NT2/D1 (cell line): ENCODE results near the gene GJA1.
"Not testable (repeated sequence)": the region's sequence is repeated elsewhere in the genome, so short reads cannot be mapped to it uniquely, and the experiment has no call there.

Experiments used
- DNase-seq: peaks from one replicate; pipeline ENCODE4 v3.0.0-alpha.2; 2011; ENCODE audit warnings: low read depth, low spot score
- H3K27me3 ChIP-seq: 2 replicates; pipeline ENCODE4 v1.6.0; 2011; ENCODE audit warnings: mild to moderate bottlenecking; ENCODE audit not compliant: insufficient read length, insufficient read depth
- H3K36me3 ChIP-seq: 2 replicates; pipeline ENCODE4 v1.6.1; 2011; ENCODE audit warnings: mild to moderate bottlenecking, low read length, mixed read lengths; ENCODE audit not compliant: insufficient read depth, insufficient read length
- H3K4me1 ChIP-seq: 2 replicates; pipeline ENCODE4 v1.5.1; 2011; ENCODE audit not compliant: insufficient read depth, insufficient read length
- H3K4me3 ChIP-seq: 2 replicates; pipeline ENCODE4 v1.5.1; 2011; ENCODE audit warnings: low read depth; ENCODE audit not compliant: insufficient read length
- H3K9ac ChIP-seq: 2 replicates; pipeline ENCODE4 v1.6.0; 2011; ENCODE audit warnings: low read depth; ENCODE audit not compliant: insufficient read length
- H3K9me3 ChIP-seq: 2 replicates; pipeline ENCODE4 v1.5.1; 2011; ENCODE audit warnings: mild to moderate bottlenecking, low read length; ENCODE audit not compliant: insufficient read depth
- SUZ12 ChIP-seq: IDR thresholded peaks from 2 replicates; pipeline ENCODE4 v1.6.1; 2011; ENCODE audit not compliant: insufficient read length, insufficient read depth; ENCODE audit errors: extremely low read depth
- YY1 ChIP-seq: IDR thresholded peaks from 2 replicates; pipeline ENCODE4 v1.6.1; 2011; ENCODE audit not compliant: insufficient read length, insufficient read depth
- ZNF274 ChIP-seq: IDR thresholded peaks from 2 replicates; pipeline ENCODE4 v1.6.1; 2011; ENCODE audit warnings: mild to moderate bottlenecking, low read depth, low read length

The GJA1 gene

GRCh38 chr6:121428872-121429756, 6.3 kb upstream of the GJA1 start:
- TF ChIP-seq YY1 (no peak), SUZ12 (no peak), ZNF274 (no peak)
- no peak for DNase-seq
- H3K4me3 ChIP-seq = no peak overlapping the region

GRCh38 chr6:121430514-121431460, 4.7 kb upstream of the GJA1 start:
- peak; percentile 54 for DNase-seq
- no peaks in the 10 kb centered on the region for H3K27me3 ChIP-seq
- no peaks in the 10 kb centered on the region for H3K36me3 ChIP-seq
- no peak overlapping the region for H3K4me3 ChIP-seq
- peak overlapping the region; percentile 12 for H3K9ac ChIP-seq
- no peak for TF ChIP-seq ZNF274
- no peak for TF ChIP-seq SUZ12
- no peak for TF ChIP-seq YY1
- H3K4me1 ChIP-seq = no peaks in the 10 kb centered on the region
- no peaks in the 10 kb centered on the region for H3K9me3 ChIP-seq

More at GRCh38 chr6:121428872-121429756, 6.3 kb upstream of the GJA1 start:
- H3K9me3 ChIP-seq = no peaks in the 10 kb centered on the region
- H3K27me3 ChIP-seq = no peaks in the 10 kb centered on the region
- H3K9ac ChIP-seq = no peak overlapping the region
- no peaks in the 10 kb centered on the region for H3K36me3 ChIP-seq
- no peaks in the 10 kb centered on the region for H3K4me1 ChIP-seq

- H3K36me3 ChIP-seq, H3K9me3 ChIP-seq, H3K4me3 ChIP-seq, H3K27me3 ChIP-seq, H3K4me1 ChIP-seq, DNase-seq, H3K9ac ChIP-seq: not testable (repeated sequence)
These were observed 3.7 kb upstream of the GJA1 start for GRCh38 chr6:121431776-121432175.

GRCh38 chr6:121434037-121434770, 1.2 kb upstream of the GJA1 start:
- H3K9ac ChIP-seq = peak overlapping the region; percentile 64
- no peaks in the 10 kb centered on the region for H3K27me3 ChIP-seq
- TF ChIP-seq YY1 (no peak), ZNF274 (no peak), SUZ12 (no peak)
- no peak overlapping the region for H3K4me3 ChIP-seq
- DNase-seq = no peak
- peaks cover 1% of the 10 kb centered on the region; the same call in 1 of the 2 replicates for H3K9me3 ChIP-seq
- peaks cover 15% of the 10 kb centered on the region for H3K36me3 ChIP-seq
- no peaks in the 10 kb centered on the region for H3K4me1 ChIP-seq

- no peaks in the 10 kb centered on the region for H3K27me3 ChIP-seq
- H3K36me3 ChIP-seq = peaks cover 22% of the 10 kb centered on the region
- DNase-seq = no peak
- H3K9me3 ChIP-seq = peaks cover 12% of the 10 kb centered on the region; the same call in 1 of the 2 replicates
- H3K4me3 ChIP-seq = peak overlapping the region; percentile 80
- peak overlapping the region; percentile 99 for H3K9ac ChIP-seq
- TF ChIP-seq SUZ12 (no peak), ZNF274 (no peak), YY1 (no peak)
- no peaks in the 10 kb centered on the region for H3K4me1 ChIP-seq
These were observed 920 bp downstream of the GJA1 start for GRCh38 chr6:121436274-121436857.

- DNase-seq = no peak
- Histone ChIP-seq H3K9ac (peak overlapping the region; percentile 99), H3K27me3 (no peaks in the 10 kb centered on the region), H3K36me3 (peaks cover 30% of the 10 kb centered on the region), H3K4me3 (peak overlapping the region; percentile 80), H3K9me3 (peaks cover 17% of the 10 kb centered on the region; the same call in 1 of the 2 replicates), H3K4me1 (no peaks in the 10 kb centered on the region)
- no peak for TF ChIP-seq ZNF274
- no peak for TF ChIP-seq YY1
- no peak for TF ChIP-seq SUZ12
These were observed 1.8 kb downstream of the GJA1 start for GRCh38 chr6:121436960-121437850.
